ENCODE results near the gene TBRG4.

TBRG4 gene

DNA sequence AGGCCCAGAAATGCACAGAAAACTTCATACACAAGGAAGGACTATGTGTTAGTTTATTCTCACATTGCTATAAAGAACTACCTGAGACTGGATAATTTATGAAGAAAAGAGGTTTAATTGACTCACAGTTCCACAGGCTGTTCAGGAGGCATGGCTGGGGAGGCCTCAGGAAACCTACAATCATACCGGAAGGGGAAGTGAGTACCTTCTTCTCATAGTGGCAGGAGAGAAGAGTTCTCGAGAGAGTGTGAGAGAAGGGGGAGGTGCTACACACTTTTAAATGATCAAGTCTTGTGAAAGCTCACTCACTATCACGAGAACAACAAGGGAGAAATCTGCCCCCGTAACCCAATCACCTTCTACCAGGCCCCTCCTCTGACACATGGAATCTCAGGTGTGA, 29.3 kb upstream of the TBRG4 start:
- no peak for DNase-seq

DNA sequence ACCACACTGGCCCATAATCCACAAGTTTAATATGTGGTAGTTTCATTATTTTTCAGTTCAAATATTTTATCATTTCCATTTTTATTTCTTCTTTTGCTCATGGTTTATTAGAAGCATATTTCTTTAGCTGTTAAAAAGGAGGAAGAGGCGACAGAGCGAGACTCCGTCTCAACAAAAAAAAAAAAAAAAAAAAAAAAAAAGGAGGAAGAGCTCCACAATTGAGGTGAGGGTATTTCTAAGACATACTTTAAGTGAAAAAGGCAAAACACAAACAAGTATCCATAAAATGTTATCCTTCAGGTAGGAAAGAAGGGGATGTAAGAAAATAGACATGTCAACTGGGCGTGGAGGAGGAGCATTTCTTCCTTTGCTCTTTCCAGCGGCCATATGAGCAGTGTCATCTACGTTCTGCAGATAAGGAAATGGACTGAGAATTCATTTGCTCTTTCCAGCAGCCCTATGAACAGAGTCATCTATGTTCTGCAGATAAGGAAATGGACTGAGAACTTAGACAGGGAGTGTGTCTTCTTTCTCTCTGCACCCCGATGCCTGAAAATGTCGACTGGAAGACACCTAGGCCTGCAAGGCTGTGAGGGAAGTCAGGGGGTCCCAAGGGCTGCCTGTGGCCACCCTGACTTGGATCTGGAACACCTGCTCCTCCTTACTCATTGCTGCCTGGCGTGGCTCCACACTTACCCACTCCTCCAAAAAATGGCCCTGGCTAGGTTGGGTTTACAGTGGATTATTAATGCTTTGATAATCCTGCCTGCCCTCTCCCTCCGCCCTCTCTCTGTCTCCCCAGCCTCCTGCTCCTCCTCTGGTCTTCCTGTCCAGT, 27.2 kb upstream of the TBRG4 start:
- DNase-seq: no peak

DNA sequence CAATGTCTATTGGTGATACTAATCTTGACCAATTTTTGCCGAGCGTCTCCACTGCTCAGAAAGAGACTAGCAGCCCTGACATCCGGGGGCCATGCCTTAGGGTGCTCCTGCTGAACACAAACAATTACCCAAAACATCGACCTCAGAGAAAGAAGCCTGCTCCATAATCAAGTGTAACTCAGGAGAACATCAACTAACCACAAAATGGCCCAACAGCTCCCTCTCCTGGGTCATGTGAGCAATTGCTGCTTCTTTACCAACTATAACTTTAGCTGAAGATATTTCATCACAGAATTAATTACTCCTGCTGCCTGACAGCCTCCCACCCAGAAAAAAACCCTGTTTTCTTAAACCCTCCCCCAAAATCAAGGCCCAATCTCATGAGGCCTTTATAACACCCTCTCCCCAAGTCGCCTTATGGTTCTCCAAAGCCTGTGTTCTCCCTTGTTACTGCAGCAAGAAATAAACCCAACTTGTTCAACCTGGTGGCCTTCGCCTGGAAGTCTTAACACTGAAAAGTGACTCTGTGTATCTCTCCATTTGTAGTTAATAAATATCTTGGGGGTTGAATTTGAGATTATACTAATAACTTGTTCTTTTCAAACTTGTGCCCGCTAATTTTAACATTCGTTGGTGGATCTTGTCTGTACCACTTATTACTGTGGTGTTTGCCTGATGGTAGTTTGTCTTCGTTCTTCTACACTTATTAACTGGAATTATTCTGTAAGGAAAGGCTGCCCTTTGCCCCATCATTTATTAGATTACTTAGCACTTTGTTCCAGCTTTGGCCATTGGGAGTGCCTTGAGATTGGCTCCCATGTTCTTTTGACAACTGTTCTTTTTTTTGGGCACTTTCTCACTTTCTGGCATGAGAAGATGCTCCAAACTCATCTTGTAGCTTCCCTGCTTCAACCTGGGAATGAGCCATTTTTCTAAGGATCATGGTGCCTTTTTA, 24.9 kb upstream of the TBRG4 start:
- DNase-seq: peak; percentile 65

DNA sequence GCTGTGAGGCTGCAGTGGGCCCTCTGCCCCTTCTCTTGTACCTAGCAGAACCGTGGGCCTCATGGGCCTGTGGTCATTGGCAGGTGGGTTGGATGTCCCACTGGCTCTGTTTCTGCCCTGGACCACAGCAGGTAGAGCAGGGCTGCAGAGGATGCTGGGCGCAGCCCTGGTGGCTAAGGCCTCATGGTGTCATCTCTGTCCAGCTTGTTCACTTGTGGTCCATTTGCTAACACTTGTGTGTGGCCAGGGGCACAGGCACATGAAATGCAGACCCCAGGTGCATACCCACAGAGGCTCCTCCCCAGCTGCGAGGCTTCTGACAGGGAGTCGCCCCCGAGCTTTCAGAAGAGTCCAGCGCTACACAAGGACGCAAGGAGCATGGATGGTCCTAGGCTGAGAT, 22.4 kb upstream of the TBRG4 start:
- no peak for DNase-seq

DNA sequence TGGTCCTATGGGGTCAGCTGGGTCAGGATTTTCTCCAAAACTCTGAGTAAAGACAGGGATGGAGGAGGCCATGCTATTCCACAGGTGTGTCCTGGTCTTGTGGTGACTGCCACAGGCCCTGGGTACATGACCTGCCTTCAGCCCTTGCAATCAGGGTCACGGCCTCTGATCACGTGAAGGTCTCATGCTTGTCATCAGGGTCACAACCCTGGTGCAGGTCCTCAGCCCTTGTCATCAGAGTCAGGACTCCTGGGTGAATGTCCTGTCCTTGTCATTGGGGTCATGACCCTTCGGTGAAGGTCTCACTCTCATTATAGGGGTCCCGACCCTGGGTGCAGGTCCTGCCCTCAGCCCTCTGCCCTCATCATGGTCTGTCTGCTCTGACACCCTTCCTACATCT, 21.9 kb upstream of the TBRG4 start:
- no peak for DNase-seq

DNA sequence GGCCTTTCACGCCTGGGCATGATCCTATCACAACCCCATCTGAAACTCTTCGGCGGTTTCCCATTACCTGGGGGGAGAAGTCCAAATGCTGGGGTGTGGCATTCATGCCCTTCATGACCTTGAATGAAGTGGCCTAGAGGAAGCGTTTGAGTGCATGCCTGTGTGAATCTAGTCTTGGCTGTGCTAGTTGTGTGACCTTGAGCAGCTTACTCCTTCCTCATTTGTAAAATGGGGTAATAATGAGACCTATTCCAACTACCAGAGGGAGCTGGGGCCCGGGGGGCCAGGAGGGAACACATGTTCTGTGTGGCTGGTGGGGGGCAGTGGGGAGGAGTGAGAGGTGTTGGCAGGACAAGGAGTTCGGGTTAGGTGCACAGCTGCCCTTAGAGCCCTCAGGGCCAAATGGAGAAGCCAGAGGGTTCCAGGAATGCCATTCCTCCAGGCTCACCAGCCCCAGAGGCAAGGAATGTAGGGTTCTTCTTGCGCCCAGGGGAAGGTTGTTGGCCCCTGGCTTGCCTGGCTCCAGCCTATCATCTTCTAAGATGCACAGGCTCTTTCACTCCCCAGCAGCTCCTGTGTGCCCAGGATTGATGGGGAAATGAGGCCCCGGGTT, 21.3 kb upstream of the TBRG4 start:
- DNase-seq: no peak

DNA sequence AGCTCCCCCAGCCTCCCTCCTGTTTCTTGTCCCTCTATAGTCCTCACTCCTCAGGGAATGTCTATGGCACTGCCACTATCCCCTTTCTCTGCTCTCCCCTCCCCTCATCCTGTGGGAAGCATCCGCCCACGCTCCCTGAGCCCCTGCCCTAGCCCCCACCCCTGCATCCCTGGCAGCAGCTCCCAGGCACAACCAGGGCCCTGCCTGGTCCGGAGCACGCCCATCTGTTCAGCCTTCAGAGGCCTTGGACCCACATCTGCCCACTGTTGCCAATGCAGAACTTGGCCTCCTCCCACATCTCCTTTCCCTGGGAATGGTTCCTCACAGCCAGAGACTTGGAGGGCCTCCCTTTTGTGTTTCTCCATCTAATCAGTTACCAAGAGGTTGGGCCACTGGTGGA, 20.4 kb upstream of the TBRG4 start:
- no peak for DNase-seq

DNA sequence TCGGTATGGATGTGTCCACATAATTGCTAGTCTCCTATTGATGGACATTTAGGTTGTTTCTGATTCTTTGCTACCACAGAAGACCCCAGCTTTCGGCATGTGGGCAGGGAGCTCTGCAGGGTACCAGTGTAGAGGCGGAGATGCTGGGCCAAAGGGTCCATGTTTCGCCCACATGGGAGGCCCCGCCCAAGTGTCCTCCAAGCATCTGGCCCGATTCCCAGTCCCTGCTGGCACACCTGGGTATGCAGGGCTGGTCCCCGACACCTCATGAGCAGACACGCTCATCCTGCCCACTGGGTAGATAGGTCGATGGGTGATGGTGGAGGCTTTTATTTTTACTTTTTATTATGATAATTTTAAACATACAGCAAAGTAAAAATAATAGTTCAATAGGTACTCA, 19.4 kb upstream of the TBRG4 start:
- no peak for DNase-seq

DNA sequence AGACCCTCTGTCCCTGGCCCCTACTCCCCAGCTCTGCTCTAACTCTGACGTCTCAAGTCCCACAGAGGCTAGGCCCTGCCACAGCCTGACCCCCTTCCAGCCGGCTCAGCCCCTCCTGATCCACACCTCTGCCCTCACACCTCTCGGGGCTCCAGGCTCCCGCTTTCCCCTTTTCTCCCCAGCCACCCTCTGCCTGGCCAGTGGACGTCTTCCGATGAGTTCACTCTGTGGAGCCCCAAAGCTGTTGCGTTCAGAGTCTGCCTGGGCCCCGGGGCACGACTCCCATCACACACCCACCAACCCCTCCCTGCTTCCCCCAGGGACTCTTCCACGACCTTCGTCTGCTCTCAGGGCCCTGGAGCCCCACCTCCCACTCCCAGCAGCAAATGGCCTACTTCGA, 18.4 kb upstream of the TBRG4 start:
- no peak for DNase-seq

DNA sequence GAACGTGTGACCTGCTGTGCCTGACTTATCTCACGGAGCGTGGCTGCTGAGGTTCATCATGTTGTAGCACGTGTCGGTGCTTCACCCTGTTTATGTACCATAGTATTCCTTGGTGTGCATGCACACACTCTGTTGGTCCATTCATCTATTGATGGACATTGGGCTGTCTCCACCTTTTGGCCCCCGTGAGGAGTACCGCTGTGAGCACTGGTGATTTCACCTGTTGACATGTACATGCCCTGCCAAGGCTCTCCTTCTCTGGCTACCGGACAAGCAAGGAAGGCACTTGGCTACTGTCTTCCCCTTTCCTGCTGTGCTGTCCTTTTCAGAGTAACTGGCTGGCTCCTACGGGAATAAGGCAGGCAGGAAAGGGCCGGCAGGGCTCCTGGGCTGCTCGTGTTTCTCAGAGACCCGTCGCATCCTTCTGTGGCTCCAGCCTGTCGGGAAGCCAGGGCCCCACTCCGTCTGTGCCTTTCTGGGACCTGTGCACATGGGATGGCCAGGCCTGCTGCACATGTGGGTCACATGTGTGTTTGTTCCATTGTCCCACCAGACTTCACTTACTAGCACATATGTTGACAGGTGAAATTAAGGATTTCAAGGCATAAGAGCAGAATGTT, 17.8 kb upstream of the TBRG4 start:
- DNase-seq: no peak

DNA sequence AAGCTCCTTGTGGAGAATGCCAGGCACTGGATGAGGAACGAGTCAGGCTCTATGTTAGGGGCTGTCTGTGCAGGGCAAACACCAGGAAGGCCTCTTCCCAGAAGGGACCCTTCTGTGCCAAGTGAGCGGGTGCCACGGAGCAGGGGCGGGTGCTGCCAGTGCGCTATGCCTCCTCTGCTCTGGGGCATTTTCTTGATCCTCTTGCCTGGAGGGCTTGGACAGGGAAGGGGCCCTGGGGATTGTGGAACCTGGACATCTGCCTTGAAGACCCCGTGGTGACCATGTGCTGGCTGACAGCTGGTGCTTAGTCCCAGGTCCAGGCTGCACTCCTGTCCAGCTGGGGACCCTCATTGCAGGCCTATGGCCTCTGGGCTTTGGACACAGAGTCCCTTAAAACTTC, 15.4 kb upstream of the TBRG4 start:
- no peak for DNase-seq

DNA sequence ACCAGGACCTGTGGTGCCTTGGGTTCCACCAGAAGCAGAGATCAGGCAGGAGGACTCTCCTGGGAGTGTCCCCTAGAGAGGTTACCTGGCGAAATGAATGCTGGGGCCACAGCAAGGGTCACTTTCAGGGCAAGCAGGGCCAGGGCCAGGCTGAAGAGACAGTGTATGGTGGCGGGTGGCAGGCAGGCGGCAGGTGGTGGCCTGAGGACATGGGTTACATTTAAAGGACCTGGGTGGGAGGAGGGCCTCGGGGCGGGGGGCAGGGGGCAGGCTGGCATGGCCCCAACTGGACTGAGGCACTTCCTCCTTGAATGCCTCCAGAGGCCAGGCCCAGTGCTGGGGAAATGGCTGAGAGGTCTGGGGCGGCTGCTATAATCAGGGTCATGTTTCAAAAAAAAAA, 14.7 kb upstream of the TBRG4 start:
- DNase-seq: no peak

DNA sequence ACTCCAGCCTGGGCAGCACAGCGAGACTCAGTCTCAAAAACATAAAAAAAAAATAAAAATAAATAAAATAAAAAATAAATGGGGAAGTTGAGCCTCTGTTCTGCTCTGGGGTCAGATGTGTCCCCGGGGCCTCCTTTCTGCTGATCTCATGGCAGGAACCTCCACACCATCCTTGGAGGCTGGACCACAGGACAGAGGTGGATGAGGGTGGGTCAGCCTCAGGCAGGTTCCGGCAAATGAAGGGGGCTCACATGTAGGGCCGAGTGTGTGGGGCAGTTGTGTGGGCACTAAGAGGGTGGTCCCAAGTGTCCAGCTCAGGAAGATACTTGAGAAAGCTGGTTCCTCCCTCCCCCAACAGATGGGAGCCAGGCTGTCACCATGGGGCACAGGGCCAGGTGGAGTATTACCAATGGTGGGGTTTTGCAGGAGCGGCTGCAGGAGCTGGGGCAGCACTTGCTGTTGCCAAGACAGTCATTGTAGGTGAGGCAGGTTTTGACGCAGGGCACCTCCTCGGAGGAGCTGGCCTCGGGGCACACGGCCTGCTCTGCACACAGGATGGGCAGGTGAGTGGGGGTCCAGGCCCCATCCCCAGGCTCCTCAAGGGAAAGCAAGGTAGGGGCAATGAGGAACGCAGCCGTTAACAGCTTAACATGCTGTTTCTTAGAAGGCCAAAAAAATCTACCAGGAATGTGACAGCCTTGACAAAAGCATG, 13.9 kb upstream of the TBRG4 start:
- no peak for DNase-seq

DNA sequence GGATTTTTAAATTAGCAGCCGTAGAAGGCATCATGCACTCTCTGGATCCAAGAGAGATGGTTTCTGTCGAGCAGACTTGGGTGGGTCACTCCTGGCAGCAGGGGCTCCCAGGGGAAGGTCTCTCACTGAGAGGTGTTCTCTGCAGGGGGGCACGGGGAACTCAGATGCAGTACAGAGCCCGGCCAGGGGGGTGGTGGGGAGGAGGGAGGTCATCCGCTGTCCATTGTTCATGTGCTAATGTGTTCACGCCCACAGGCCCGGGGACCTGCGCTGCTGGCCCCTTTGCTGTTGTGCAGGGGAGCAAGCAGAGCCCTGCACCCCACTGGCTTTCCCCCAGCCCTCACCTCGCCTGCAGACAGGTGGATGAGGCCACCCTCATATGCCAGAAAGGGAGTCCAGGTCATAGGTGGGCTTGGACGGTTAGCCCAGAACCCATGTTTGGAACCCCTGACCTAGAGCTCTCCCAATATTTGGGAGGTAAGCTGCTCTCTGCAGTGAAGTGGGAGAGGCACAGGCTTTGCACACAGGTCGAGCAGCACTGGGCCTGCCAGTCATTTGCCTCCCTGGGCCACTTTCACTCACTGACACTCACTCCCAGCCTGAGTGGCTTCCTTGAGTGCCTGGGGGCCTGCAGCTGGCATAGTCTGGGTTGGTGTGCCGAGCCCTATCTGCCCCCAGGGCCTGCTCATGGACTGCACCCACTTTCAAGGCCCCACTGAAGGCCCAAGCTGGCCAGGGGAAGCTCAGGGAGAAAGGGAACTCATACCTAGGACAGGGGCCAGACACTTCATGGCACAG, 12.6 kb upstream of the TBRG4 start:
- no peak for DNase-seq

DNA sequence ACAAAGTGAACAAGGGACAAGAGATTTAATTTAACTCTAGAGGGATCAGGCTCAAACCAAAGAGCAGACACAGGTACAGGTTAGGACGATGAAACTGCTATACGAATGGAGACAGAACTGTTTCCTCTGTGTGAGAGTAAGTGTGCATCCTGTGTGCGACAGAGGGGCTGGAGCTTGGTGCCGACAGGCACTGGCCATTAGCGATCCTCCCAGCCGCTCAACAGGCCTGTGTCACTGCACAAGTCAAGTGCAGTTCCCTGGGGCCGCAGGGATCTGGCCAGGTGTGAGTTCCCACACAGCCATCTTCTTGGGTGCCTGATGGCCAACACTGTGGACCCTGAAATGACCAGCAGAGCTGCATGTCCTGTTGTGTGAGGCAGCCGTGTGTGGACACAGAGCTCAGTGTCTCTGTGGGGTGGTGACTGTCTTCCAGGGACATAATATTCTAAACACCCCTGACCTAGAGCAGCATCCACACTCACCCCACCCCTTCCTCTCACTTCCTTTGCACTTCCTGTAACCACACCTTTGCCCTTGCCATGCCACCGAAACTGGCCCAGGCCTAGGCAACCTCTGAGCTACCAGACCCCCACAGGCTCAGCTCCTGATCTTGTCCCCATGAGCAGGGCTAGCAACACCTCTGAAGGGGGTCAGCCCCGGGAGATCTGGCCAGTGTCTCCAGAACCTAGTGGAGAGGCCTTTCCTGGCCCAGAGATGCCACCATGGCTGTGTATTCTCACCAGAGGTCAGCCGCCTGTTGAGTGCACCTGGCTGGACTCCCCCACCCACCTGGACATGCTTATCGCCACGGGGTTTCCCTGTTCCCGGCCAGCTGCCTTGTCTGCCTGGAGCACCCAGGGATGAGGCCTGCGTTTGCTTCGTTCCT, 11.7 kb upstream of the TBRG4 start:
- DNase-seq: no peak

DNA sequence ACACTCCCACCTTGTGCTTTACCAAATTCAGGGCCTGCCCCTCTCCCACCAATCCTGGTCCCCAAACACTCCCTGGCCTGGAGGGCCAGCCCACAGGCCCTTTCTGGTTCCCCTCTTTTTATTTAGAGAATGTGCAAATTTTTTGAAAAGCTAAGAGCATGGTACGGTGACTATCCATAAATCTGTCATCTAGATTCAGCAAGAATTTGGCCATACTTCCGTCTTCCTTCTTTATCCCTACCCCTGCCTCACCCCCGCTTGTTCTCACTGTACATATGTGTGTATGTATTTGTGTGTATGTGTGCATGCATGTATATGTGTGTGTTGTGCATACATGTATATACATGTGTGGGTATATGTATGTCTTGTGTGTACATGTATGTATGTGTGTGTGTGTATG, 8.1 kb upstream of the TBRG4 start:
- no peak for DNase-seq

DNA sequence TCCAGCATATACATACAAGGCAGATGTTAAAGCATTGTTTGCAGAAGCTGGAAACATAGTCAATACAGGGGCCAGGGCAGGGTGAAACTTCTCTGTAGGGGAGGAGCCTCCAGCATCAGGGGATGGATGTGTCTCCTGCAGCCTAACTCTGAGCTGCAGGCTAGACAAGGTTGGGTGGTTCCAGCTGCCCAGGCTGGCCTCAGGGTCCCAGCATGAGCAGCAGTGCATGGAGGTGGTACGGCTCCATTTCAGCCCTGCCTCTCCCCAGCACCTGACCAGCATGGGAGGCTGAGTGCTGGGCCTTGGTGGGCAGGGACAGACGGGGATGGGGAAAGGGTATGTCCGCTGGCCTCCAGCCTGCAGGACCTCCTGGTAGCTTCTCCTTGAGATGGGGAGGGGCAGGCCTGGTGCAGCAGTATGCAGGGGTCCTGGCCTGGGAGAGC, 7.4 kb upstream of the TBRG4 start:
- no peak for DNase-seq

DNA sequence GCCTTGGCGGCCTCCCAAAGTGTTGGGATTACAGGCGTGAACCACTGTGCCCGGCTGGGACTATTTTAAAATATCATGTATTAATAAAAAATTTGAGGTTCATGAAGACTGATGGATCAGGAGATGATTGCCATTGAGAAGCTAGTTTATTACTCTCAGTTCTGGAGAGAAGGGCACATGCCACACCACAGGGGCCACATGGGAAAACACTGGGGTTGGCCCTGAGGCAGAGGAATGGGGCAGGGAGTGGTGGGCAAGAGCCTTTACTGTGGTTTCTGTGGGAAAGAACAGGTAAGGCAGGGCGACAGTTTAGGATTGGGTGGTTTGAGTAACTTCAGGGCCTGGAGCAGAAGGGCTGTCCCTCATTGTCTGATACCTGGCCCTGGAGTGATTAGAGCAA, 6.8 kb upstream of the TBRG4 start:
- no peak for DNase-seq

DNA sequence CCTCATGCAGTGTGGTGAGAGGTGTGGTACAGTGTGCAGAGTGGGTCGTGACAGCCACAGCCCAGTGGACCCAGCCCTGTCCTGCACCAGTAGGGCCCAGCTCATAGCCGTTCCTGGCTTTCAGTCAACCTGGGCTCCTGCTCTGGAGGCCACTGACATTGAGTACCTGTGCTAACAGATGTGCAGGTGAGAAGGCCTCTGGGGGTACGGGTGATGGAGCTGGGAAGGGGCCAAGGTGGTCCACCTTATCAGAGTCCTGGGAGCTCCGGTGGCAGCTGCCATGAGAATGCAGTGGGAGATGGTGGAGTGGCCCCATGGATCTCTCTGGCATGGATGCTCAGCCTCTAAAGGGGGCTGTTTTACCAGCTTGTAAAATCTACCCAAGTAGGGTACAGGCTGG, 6.1 kb upstream of the TBRG4 start:
- no peak for DNase-seq

DNA sequence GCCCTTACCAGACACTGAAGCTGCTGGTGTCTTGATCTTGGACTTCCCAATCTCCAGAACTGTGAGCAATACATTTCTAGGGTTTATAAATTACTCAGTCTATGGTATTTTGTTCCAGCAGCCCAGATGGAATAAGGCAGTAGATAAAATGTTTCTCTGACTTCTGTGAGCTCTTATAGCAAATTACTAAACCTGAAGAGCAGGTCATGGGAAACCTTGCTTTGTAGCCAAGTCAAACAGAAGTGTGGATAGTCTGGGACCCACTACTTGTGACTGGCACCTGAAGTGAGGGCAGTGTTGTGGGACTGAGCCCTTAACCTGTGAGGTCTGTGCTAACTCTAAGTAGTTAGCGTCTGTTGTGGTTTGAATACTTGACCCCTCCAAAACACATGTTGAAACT, 4.6 kb upstream of the TBRG4 start:
- no peak for DNase-seq

DNA sequence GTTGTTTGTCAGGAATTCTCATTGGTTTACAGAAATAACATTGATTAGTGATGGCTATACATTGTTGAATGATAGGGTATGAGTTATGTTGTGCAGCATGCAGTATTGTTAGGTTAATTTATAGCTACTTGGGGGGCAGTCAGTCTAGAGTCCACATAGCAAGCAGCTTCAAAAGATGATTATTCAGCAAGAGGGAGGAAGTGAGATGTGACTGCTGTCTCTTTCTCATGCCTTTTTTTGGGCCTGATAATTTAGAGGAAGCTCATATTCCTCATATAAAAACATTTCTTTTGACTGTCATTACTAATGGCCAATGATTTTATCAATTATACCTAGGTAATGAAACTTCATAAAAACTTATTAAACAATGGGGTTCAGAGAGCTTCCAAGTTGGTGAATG, 3.4 kb upstream of the TBRG4 start:
- DNase-seq: no peak

All from CD4-positive, alpha-beta T cell treated with Interferon gamma for 1 hour (primary cell).